Measurements from ENCODE around the gene RPS18. TPM values are rescaled to one million over a fixed set of nuclear protein-coding genes. Genes with fewer than 3 reads are reported as not detected.

Gene RPS18
- total RNA-seq, 2 experiments from 2014 or later, result 4,317 to 7,191 TPM

GRCh38 chr6:33289784-33290315 is 18.0 kb downstream of the RPS18 start:
- H3K27ac ChIP-seq (ENCODE audit: low read depth, low read length, poor library complexity, severe bottlenecking), result peak overlapping the region; percentile 46
- H3K4me2 ChIP-seq (ENCODE audit: low read length), result peak overlapping the region; percentile 87
- H2AFZ ChIP-seq (ENCODE audit: low read length), result peak overlapping the region; percentile 91; the same call in 1 of the 2 replicates
- no peaks in the 10 kb centered on the region for H4K20me1 ChIP-seq (ENCODE audit: insufficient read depth, low read length)
- POLR2A ChIA-PET, result interaction anchor here (0.9 to 3.0 kb wide), 5 partner anchors 9 to 28 kb away, joined by 3 to 19 read pairs (median 8); partner anchors contain the start of genes B3GALT4, RGL2, RPS18 and VPS52
- no peaks in the 10 kb centered on the region for H3K9me2 ChIP-seq (ENCODE audit: insufficient read depth, low read length)
- H3K4me1 ChIP-seq (ENCODE audit: insufficient read depth, low read length, poor library complexity, severe bottlenecking), result peaks cover 24% of the 10 kb centered on the region
- peaks cover 31% of the 10 kb centered on the region; the same call in 1 of the 2 replicates for H3K79me2 ChIP-seq (ENCODE audit: insufficient read depth, low read depth, low read length)
- peak; percentile 21 for DNase-seq (ENCODE audit: low spot score)
- BruUV-seq (replicated peaks), result TSS peak; percentile 98
- no peaks in the 10 kb centered on the region for H3K9me3 ChIP-seq (ENCODE audit: low read length)
- TF ChIP-seq EZH2phosphoT487 (IDR thresholded peaks at IDR 0.05; ENCODE audit: borderline replicate concordance, low read depth, low read length), result no peak
- no peak for TF ChIP-seq CTCF (conservative IDR thresholded peaks at IDR 0.05; ENCODE audit: low read length)
- H3K4me3 ChIP-seq (ENCODE audit: low read depth, low read length, poor library complexity, severe bottlenecking), result peak overlapping the region; percentile 86
- intact Hi-C loops (cut with micrococcal nuclease; ENCODE audit: unreplicated experiment), result no loop called here
- peaks cover 67% of the 10 kb centered on the region for H3K36me3 ChIP-seq (ENCODE audit: insufficient read depth, low read length)
- CTCF ChIA-PET (ENCODE audit: unreplicated experiment), result interaction anchor here (1.6 kb wide), 1 partner anchor 10 kb away, joined by 3 read pairs; no protein-coding TSS in a partner anchor

DNA sequence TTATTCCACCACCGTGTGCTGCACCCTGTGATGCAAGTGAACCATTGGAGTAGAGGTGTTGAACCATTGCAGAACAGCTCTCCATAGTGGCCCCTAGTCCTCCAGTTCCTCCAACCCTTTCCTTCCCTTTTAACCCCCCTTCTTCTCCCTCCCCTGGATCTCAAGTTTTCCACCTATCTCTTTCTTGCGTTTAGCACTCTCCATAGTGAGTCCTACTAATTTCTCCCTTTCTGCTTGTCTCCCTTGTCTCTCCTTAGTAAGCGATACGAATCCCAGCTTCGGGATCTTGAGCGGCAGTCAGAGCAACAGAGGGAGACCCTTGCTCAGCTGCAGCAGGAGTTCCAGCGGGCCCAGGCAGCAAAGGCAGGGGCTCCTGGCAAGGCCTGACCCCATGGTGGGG is 18.6 kb downstream of the RPS18 start:
- no peaks in the 10 kb centered on the region for H3K9me3 ChIP-seq (ENCODE audit: low read length)

More for the DNA sequence above, 18.6 kb downstream of the RPS18 start:
- Histone ChIP-seq H3K79me2 (ENCODE audit: insufficient read depth, low read depth, low read length) (peaks cover 31% of the 10 kb centered on the region; the same call in 1 of the 2 replicates), H3K36me3 (ENCODE audit: insufficient read depth, low read length) (peaks cover 62% of the 10 kb centered on the region), H4K20me1 (ENCODE audit: insufficient read depth, low read length) (no peaks in the 10 kb centered on the region), H3K4me1 (ENCODE audit: insufficient read depth, low read length, poor library complexity, severe bottlenecking) (peaks cover 24% of the 10 kb centered on the region), H2AFZ (ENCODE audit: low read length) (no peak overlapping the region), H3K9me2 (ENCODE audit: insufficient read depth, low read length) (no peaks in the 10 kb centered on the region), H3K27ac (ENCODE audit: low read depth, low read length, poor library complexity, severe bottlenecking) (no peak overlapping the region), H3K4me3 (ENCODE audit: low read depth, low read length, poor library complexity, severe bottlenecking) (peak overlapping the region; percentile 86), H3K4me2 (ENCODE audit: low read length) (peak overlapping the region; percentile 87)
- CTCF ChIA-PET (ENCODE audit: unreplicated experiment), result no interaction called here
- intact Hi-C loops (cut with micrococcal nuclease; ENCODE audit: unreplicated experiment), result no loop called here
- no peak for DNase-seq (ENCODE audit: low spot score)
- BruUV-seq (replicated peaks), result no TSS peak
- POLR2A ChIA-PET, result interaction anchor here (0.9 to 3.0 kb wide), 4 partner anchors 9 to 28 kb away, joined by 3 to 19 read pairs (median 8); partner anchors contain the start of genes B3GALT4 and RGL2
- no peak for TF ChIP-seq CTCF (conservative IDR thresholded peaks at IDR 0.05; ENCODE audit: low read length)
- no peak for TF ChIP-seq EZH2phosphoT487 (IDR thresholded peaks at IDR 0.05; ENCODE audit: borderline replicate concordance, low read depth, low read length)
